Uterus (tissue), 4 donors: ENCODE data around the gene FDXR. TPM values are rescaled to one million over a fixed set of nuclear protein-coding genes. Genes with fewer than 3 reads are reported as not detected.

ENCODE experiments used
- DNase-seq, 2 donors: peaks; one replicate each; pipeline ENCODE4 v3.0.0-alpha.2; 2019 to 2020
- H3K27ac ChIP-seq, 2 donors: fragments of 200-600 bp; sonication (generic); 1 replicate in 1 of 2; 2 replicates in 1 of 2; pipeline ENCODE4 v1.5.1; 2016 to 2018
- H3K27me3 ChIP-seq, 2 donors: fragments of 200-600 bp; sonication (generic); one replicate each; pipeline ENCODE4 v1.5.1; 2018 to 2019; ENCODE audit warnings: control low read depth in 1 of 2
- H3K36me3 ChIP-seq, 2 donors: fragments of 200-600 bp; sonication (generic); one replicate each; pipeline ENCODE4 v1.5.1; 2019; ENCODE audit warnings: control low read depth in 1 of 2
- H3K4me1 ChIP-seq, 2 donors: fragments of 200-600 bp; sonication (generic); one replicate each; pipeline ENCODE4 v1.5.1; 2018 to 2019; ENCODE audit warnings: control low read depth in 1 of 2
- H3K4me3 ChIP-seq, 2 donors: fragments of 200-600 bp; sonication (generic); 1 replicate in 1 of 2; 2 replicates in 1 of 2; pipeline ENCODE4 v1.5.1; 2018 to 2019; ENCODE audit warnings: mild to moderate bottlenecking in 1 of 2
- H3K9me3 ChIP-seq, 2 donors: fragments of 200-600 bp; sonication (generic); one replicate each; pipeline ENCODE4 v1.5.1; 2019; ENCODE audit warnings: control low read depth in 1 of 2
- POLR2A ChIP-seq, 2 donors: fragments of 450-650 bp; IDR thresholded peaks; one replicate each; pipeline ENCODE4 v1.6.1; 2016; ENCODE audit warnings: antibody characterized with exemption in 2 of 2, mild to moderate bottlenecking in 1 of 2, moderate library complexity in 1 of 2
- intact Hi-C: fragments of 100-400 bp; cut with DNase I; formaldehyde crosslinking; loops from one replicate; pipeline ENCODE4 v1.15.1; 2023; ENCODE audit warnings: low total_unique reads
- total RNA-seq, 4 donors: library from RNA; depleted of rRNA in 3 of 4; stranded (reverse); fragments of >200 nt in 3 of 4; gene quantifications; one replicate each; pipeline versions ENCODE4 v1.1.0 to v1.2.4, GENCODE V29; 2014 to 2023
- TF ChIP-seq, protein P1 (sequence below), 4 experiments: fragments of 200-600 bp in 2 of 4; fragments of 450-650 bp in 2 of 4; sonication (generic) in 2 of 4; IDR thresholded peaks; one replicate each; pipeline ENCODE4 v1.5.1; 2016 to 2019; ENCODE audit warnings: antibody characterized with exemption in 4 of 4, mild to moderate bottlenecking in 2 of 4, moderate library complexity in 1 of 4
- donor health status: DM: yes; HTN: yes; CAD: no.

FDXR gene
- total RNA-seq, 4 donors from 2014 or later: 5.1 to 13.4 (median 7.2) TPM; not detected in 1

DNA sequence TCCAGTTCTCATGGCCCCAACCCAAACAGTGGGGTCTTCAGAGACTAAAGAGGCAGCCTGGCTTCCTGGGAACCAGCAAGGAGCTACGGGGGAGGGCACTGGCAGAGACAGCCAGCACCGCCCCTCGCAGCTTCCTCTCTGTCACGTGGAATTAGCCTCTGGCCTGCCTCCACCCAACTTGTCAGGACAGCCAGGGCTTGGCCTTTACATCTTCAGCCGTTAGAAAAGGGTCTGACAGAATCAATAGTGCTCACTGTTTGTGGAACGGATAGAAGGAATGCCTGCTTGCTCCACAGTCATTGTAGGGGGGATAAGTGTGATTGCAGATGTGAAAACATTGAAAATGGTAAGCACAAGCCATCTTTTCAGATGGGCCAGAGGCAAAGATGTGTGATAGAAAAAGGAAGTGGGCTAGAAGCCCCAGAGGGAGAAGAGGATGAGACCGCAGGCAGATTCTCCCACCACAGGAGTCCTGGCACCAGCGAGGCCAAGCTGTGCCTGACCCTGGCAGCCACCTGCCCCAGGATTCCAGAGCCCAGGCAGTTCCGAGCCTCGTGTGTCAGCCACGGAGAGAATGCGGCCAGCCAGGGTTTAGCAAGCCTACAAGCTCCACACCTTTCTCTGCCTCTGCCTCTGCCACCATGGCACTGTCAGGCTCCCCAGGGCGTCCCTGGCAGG is 31.7 kb downstream of the FDXR start:
- DNase-seq: peak; percentile 54 to 63
- Histone ChIP-seq H3K4me1 (peaks cover 0 to 21% of the 10 kb centered on the region in 2 donors), H3K4me3 (no peak overlapping the region), H3K27me3 (no peaks in the 10 kb centered on the region), H3K36me3 (no peaks in the 10 kb centered on the region), H3K27ac (peak overlapping the region; percentile 15 to 47), H3K9me3 (no peaks in the 10 kb centered on the region)
- TF ChIP-seq, protein P1, sequence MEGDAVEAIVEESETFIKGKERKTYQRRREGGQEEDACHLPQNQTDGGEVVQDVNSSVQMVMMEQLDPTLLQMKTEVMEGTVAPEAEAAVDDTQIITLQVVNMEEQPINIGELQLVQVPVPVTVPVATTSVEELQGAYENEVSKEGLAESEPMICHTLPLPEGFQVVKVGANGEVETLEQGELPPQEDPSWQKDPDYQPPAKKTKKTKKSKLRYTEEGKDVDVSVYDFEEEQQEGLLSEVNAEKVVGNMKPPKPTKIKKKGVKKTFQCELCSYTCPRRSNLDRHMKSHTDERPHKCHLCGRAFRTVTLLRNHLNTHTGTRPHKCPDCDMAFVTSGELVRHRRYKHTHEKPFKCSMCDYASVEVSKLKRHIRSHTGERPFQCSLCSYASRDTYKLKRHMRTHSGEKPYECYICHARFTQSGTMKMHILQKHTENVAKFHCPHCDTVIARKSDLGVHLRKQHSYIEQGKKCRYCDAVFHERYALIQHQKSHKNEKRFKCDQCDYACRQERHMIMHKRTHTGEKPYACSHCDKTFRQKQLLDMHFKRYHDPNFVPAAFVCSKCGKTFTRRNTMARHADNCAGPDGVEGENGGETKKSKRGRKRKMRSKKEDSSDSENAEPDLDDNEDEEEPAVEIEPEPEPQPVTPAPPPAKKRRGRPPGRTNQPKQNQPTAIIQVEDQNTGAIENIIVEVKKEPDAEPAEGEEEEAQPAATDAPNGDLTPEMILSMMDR (IDR thresholded peaks at IDR 0.05): no peak
- TF ChIP-seq POLR2A (IDR thresholded peaks at IDR 0.05): no peak
- intact Hi-C loops: no loop called here

DNA sequence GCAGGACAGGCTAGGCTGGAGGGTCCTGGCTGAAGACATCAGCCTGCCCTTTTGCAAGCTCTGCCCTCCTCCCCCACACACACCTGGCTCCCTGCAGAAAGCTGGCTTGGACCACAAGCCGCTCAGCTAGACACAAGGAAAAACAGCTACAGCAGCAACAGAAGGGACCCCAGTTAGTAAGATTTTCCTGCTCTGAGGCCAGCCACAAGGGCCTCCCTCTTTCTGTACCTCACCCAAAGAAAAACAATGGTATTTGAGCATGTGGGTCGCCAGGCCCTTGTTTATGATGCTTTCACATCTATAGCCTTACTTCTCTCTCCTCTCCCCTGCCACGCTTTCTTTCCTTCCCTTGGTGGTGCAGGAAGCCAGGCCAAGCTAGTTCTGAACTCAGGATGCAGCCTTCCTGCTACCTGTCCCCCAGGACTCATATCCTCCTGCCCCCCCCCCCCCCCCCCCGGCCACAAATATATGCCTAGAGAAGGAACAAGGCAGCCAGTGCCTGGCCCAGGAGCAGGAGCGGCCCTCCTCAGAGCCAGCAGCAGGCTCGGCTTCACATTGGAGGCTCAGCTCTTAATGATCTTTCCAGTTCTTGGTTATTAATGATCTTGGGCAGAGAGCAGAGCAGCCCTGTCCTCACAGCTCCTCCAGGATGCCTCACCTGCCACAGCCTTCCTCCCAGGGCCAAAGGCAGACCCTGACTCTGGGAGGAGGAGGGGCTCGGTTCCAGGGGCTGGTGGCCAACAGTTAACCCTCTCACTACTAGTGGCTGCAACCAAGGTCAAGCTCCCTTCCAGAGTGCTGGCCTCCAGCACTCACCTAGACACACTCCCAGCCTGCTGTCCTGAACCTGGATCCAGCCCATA is 32.6 kb downstream of the FDXR start:
- peak overlapping the region in 1 of 2 donors; percentile 47 for H3K27ac ChIP-seq

DNA sequence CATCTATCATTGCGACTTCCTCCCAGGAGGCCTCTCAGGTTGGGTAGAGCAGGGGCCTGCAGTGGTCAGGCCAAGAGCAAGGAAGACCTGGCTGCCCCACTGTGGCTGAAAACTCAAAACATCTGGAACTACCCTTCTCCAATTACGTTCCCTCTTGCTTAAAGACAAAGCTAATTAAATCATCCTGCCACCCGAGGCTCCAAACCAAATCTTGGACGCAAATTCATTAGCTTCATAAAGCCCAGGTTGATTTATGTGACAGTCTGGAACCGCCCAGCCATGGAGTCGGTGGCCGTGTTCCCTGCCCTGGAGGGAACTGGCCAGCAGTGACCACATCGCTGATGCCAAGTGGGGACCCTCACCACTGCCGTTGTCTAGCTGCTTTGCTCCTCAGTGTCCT is 34.5 kb downstream of the FDXR start:
- DNase-seq: no peak
- Histone ChIP-seq H3K4me3 (no peak overlapping the region), H3K27me3 (no peaks in the 10 kb centered on the region), H3K27ac (no peak overlapping the region), H3K4me1 (peaks cover 0 to 19% of the 10 kb centered on the region in 2 donors), H3K9me3 (no peaks in the 10 kb centered on the region), H3K36me3 (no peaks in the 10 kb centered on the region)
- intact Hi-C loops: no loop called here
- TF ChIP-seq, protein P1 (IDR thresholded peaks at IDR 0.05): no peak
- no peak for TF ChIP-seq POLR2A (IDR thresholded peaks at IDR 0.05)

More for the DNA sequence above, 32.6 kb downstream of the FDXR start:
- no peaks in the 10 kb centered on the region for H3K9me3 ChIP-seq
- TF ChIP-seq, protein P1 (IDR thresholded peaks at IDR 0.05): no peak
- TF ChIP-seq POLR2A (IDR thresholded peaks at IDR 0.05): no peak
- DNase-seq: no peak
- no peaks in the 10 kb centered on the region for H3K36me3 ChIP-seq
- peaks cover 0 to 21% of the 10 kb centered on the region in 2 donors for H3K4me1 ChIP-seq
- no peak overlapping the region for H3K4me3 ChIP-seq
- intact Hi-C loops: no loop called here
- no peaks in the 10 kb centered on the region for H3K27me3 ChIP-seq

DNA sequence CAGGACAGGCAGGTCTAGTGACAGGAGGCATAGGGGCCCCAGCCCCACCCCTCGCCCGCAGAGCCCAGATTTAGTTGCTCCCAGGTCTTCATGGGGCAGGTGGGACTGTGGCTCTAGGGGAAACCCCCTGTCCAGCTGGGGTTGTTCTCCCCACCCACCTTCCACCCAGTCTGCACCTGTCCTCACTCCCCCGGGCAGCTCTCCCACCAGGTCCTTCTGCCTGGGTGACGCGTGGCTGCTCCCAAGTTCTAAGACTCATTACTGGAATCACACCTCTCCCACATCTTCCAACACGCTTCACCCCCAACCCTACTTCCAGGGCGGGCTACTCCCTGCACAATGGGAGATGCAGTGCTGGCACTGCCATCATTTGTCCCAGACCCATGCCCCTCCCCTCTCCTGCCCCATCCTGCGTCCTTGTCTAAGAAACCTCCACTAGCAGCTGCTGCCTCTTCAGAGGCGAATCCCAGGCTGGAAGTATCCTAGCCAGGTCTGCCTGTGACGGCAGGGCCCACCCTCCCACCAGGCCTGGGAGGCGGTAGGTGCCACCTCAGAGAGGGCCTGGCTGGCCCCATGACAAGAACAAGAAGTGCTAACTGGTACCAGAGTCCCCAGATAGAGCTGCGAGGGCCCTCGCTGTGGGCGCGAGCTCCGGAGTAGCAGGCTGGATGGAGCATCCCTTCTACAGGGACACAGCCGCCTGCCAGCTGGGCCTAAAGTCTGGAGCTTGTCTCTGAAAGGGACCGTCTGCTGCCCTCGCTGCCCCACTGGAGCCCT is 35.9 kb downstream of the FDXR start:
- Histone ChIP-seq H3K4me3 (no peak overlapping the region), H3K36me3 (no peaks in the 10 kb centered on the region), H3K27ac (no peak overlapping the region), H3K4me1 (peaks cover 0 to 8% of the 10 kb centered on the region in 2 donors), H3K9me3 (no peaks in the 10 kb centered on the region), H3K27me3 (no peaks in the 10 kb centered on the region)
- TF ChIP-seq, protein P1 (IDR thresholded peaks at IDR 0.05): no peak
- no peak for TF ChIP-seq POLR2A (IDR thresholded peaks at IDR 0.05)
- intact Hi-C loops: no loop called here
- no peak for DNase-seq
